OCI-M2 (cell line): ENCODE data around the gene PCBP3.

ENCODE experiments used
- DNase-seq: peaks from one replicate; lab custom pipeline; 2025; ENCODE audit not compliant: unreplicated experiment; lab: John Stamatoyannopoulos, UW

PCBP3 gene

GRCh38 chr21:45922648-45923047 lies 279.1 kb downstream of the PCBP3 start:
- DNase-seq, result no peak

GRCh38 chr21:45923146-45923545 lies 279.6 kb downstream of the PCBP3 start:
- no peak for DNase-seq

GRCh38 chr21:45926281-45926680 lies 282.8 kb downstream of the PCBP3 start:
- DNase-seq, result no peak

GRCh38 chr21:45927032-45927431 lies 283.5 kb downstream of the PCBP3 start:
- no peak for DNase-seq

GRCh38 chr21:45927851-45928850 lies 284.6 kb downstream of the PCBP3 start:
- DNase-seq, result no peak

- DNase-seq, result no peak
Observed at GRCh38 chr21:45929449-45929848, 285.9 kb downstream of the PCBP3 start.

GRCh38 chr21:45930231-45930760 lies 286.8 kb downstream of the PCBP3 start:
- no peak for DNase-seq

- no peak for DNase-seq
Observed at GRCh38 chr21:45930792-45931191, 287.3 kb downstream of the PCBP3 start.

GRCh38 chr21:45931397-45931969 lies 288.0 kb downstream of the PCBP3 start:
- DNase-seq, result no peak

GRCh38 chr21:45932922-45933502 lies 289.5 kb downstream of the PCBP3 start:
- DNase-seq, result no peak

- DNase-seq, result no peak
Observed at GRCh38 chr21:45934085-45934484, 290.6 kb downstream of the PCBP3 start.

GRCh38 chr21:45934554-45934953 lies 291.0 kb downstream of the PCBP3 start:
- no peak for DNase-seq

GRCh38 chr21:45935628-45936027 lies 292.1 kb downstream of the PCBP3 start:
- peak; percentile 75 for DNase-seq

GRCh38 chr21:45937721-45938452 lies 294.4 kb downstream of the PCBP3 start:
- DNase-seq, result no peak

- no peak for DNase-seq
Observed at GRCh38 chr21:45938453-45938755, 294.9 kb downstream of the PCBP3 start.

GRCh38 chr21:45938811-45939520 lies 295.4 kb downstream of the PCBP3 start:
- no peak for DNase-seq

- no peak for DNase-seq
Observed at GRCh38 chr21:45939521-45940045, 296.1 kb downstream of the PCBP3 start.

- DNase-seq, result no peak
Observed at GRCh38 chr21:45940091-45940490, 296.6 kb downstream of the PCBP3 start.

GRCh38 chr21:45940621-45941337 lies 297.3 kb downstream of the PCBP3 start:
- no peak for DNase-seq

- no peak for DNase-seq
Observed at GRCh38 chr21:45941338-45941710, 297.8 kb downstream of the PCBP3 start.
